T-cell (primary cell): ENCODE data around the gene E2F7. TPM values are rescaled to one million over a fixed set of nuclear protein-coding genes. Genes with fewer than 3 reads are reported as not detected.
"Not testable (repeated sequence)": the region's sequence is repeated elsewhere in the genome, so short reads cannot be mapped to it uniquely, and the experiment has no call there.

Source experiments
- ATAC-seq, 4 experiments: fragments of 200-7000 bp in 3 of 4; fragments of 150-1000 bp in 1 of 4; cut with Tn5 transposase; replicated peaks in 1 of 4; 1 replicate in 3 of 4; 2 replicates in 1 of 4; pipeline ENCODE4 v1.10.0; 2021; ENCODE audit warnings: moderate library complexity in 3 of 4, mild to moderate bottlenecking in 2 of 4, moderate number of reproducible peaks in 1 of 4
- CTCF ChIA-PET, 2 donors: fragments of 300-600 bp; sonication (Branson Sonifier 250); formaldehyde crosslinking; loops; one replicate each; lab custom pipeline; 2022; ENCODE audit warnings: antibody characterized with exemption in 2 of 2; lab: Charles Lee
- POLR2A ChIA-PET, 2 donors: fragments of 300-600 bp; sonication (Branson Sonifier 250); formaldehyde crosslinking; loops; one replicate each; lab custom pipeline; 2022; ENCODE audit warnings: antibody characterized with exemption in 2 of 2; lab: Charles Lee
- DNase-seq, 35 experiments: peaks; one replicate each; pipeline versions ENCODE4 v3.0.0 to v3.0.0-alpha.2; 2013 to 2023
- H3K27ac ChIP-seq: one replicate; pipeline ENCODE4 v1.5.1; 2013; ENCODE audit warnings: low read length
- H3K27me3 ChIP-seq, 2 experiments: replicated peaks in 1 of 2; 1 replicate in 1 of 2; 2 replicates in 1 of 2; pipeline versions ENCODE4 v1.6.1 to v1.7.0; 2013; ENCODE audit warnings: low read length in 1 of 2, mixed read lengths in 1 of 2; ENCODE audit not compliant: control insufficient read depth in 2 of 2, insufficient read depth in 2 of 2; ENCODE audit errors: extremely low read depth in 1 of 2
- H3K36me3 ChIP-seq, 2 donors: 1 replicate in 1 of 2; 2 replicates in 1 of 2; pipeline versions ENCODE4 v1.6.1 to v1.7.0; 2013; ENCODE audit warnings: low read length in 1 of 2; ENCODE audit not compliant: control insufficient read depth in 2 of 2, insufficient read depth in 1 of 2; ENCODE audit errors: extremely low read depth in 1 of 2
- H3K4me1 ChIP-seq, 2 experiments: 1 replicate in 1 of 2; 2 replicates in 1 of 2; pipeline versions ENCODE4 v1.6.1 to v1.7.0; 2013; ENCODE audit warnings: low read length in 2 of 2, mixed read lengths in 1 of 2; ENCODE audit not compliant: insufficient read depth in 2 of 2, control insufficient read depth in 1 of 2; ENCODE audit errors: extremely low read depth in 1 of 2
- H3K4me3 ChIP-seq, 2 donors: 1 replicate in 1 of 2; 2 replicates in 1 of 2; pipeline versions ENCODE4 v1.5.1 to v1.7.0; 2013; ENCODE audit warnings: mild to moderate bottlenecking in 2 of 2, low read length in 1 of 2, moderate library complexity in 1 of 2; ENCODE audit not compliant: control insufficient read depth in 1 of 2; ENCODE audit errors: extremely low read depth in 1 of 2
- H3K9me3 ChIP-seq: 2 replicates; pipeline ENCODE4 v1.7.0; 2013
- H3K27ac Mint-ChIP-seq, 2 donors: one replicate each; pipeline ENCODE4 v1.8.0; 2020 to 2021; ENCODE audit warnings: mild to moderate bottlenecking in 2 of 2, mixed read lengths in 2 of 2
- H3K27me3 Mint-ChIP-seq, 2 donors: one replicate each; pipeline ENCODE4 v1.8.0; 2021 to 2022; ENCODE audit warnings: mixed read lengths in 2 of 2
- H3K36me3 Mint-ChIP-seq: one replicate; pipeline ENCODE4 v1.8.0; 2021; ENCODE audit warnings: mixed read lengths
- H3K4me1 Mint-ChIP-seq, 3 donors: one replicate each; pipeline ENCODE4 v1.8.0; 2020 to 2022; ENCODE audit warnings: mixed read lengths in 3 of 3, mild to moderate bottlenecking in 1 of 3
- H3K4me3 Mint-ChIP-seq, 3 donors: one replicate each; pipeline ENCODE4 v1.8.0; 2020 to 2022; ENCODE audit warnings: mild to moderate bottlenecking in 3 of 3, mixed read lengths in 3 of 3, moderate library complexity in 3 of 3
- H3K9me3 Mint-ChIP-seq, 3 donors: one replicate each; pipeline ENCODE4 v1.8.0; 2020 to 2022; ENCODE audit warnings: mixed read lengths in 3 of 3
- WGBS: methylation state at CpG from one replicate; pipeline ENCODE4 v1.1.5; 2013; ENCODE audit warnings: missing lambda C conversion rate; ENCODE audit not compliant: insufficient coverage; 5-methylcytosine and 5-hydroxymethylcytosine counted together
- total RNA-seq, 35 experiments: library from RNA in 6 of 35; stranded (reverse) in 6 of 35; fragments of 120-200 nt in 1 of 35; gene quantifications; one replicate each; pipeline versions ENCODE4 v1.2.1 to v1.2.4 and lab custom pipeline; 2013 to 2026

Gene E2F7
- total RNA-seq, 5 donors from 2014 or later (not counting 1 experiment from before 2014, with no cell fraction given): 0.13 to 0.66 (median 0.58) TPM

DNA sequence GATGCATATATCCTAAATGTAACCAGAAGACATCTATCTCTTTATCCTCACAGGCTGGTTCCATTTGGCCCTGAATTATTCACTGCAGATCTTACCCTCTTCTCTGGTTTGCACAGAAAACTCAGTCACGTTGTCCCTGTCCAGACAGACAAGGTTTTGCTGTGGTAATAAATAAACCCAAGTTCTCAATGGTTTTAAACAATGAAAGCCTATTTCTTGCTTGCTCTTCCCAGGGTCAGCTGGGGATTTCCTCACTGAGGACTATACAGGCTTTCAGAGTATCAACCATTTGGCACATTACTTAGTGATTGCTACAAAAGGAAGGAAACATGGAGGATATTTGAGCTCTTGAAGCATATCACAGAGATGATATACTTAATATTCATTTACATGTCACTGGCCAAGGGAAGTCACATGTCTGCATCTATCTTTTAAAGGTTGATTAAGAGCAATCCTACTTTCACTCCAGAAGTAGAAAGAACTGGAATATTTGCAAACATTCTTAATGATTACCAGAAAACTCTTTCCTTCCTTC is 24.4 kb upstream of the E2F7 start:
- ATAC-seq (no peak), DNase-seq (no peak)
- Histone ChIP-seq H3K27ac (no peak overlapping the region), H3K36me3 (no peaks in the 10 kb centered on the region), H3K27me3 (no peaks in the 10 kb centered on the region), H3K4me3 (no peak overlapping the region), H3K4me1 (no peaks in the 10 kb centered on the region), H3K9me3 (no peaks in the 10 kb centered on the region)
- H3K4me1 Mint-ChIP-seq: no peaks in the 10 kb centered on the region
- no peak overlapping the region for H3K4me3 Mint-ChIP-seq
- H3K27me3 Mint-ChIP-seq: peaks cover 8 to 10% of the 10 kb centered on the region in 2 donors
- no peaks in the 10 kb centered on the region for H3K36me3 Mint-ChIP-seq
- ChIA-PET POLR2A (no interaction called here), CTCF (no interaction called here)
- no CpG with 5 or more reads among the region's 1 CpG for WGBS
- H3K9me3 Mint-ChIP-seq: no peaks in the 10 kb centered on the region
- no peak overlapping the region for H3K27ac Mint-ChIP-seq

- ChIA-PET POLR2A (no interaction called here), CTCF (no interaction called here)
- Histone ChIP-seq H3K4me1 (no peaks in the 10 kb centered on the region), H3K27ac (no peak overlapping the region), H3K36me3 (no peaks in the 10 kb centered on the region), H3K4me3 (no peak overlapping the region), H3K27me3 (peaks cover 0 to 2% of the 10 kb centered on the region in 2 experiments), H3K9me3 (no peaks in the 10 kb centered on the region)
- Mint-ChIP-seq H3K4me3 (no peak overlapping the region), H3K36me3 (no peaks in the 10 kb centered on the region), H3K27me3 (peaks cover 0 to 6% of the 10 kb centered on the region in 2 donors), H3K9me3 (no peaks in the 10 kb centered on the region), H3K27ac (no peak overlapping the region), H3K4me1 (no peaks in the 10 kb centered on the region)
- DNase-seq: no peak
- no peak for ATAC-seq
- 29% methylated on average over 1 of the region's 4 CpGs for whole genome bisulfite sequencing
Observed at GRCh38 chr12:77087427-77087826, 22.1 kb upstream of the E2F7 start.

- CTCF ChIA-PET: no interaction called here
- H3K27me3 ChIP-seq: peaks cover 0 to 2% of the 10 kb centered on the region in 2 experiments
- ATAC-seq (no peak), DNase-seq (no peak)
- H3K9me3 Mint-ChIP-seq: no peaks in the 10 kb centered on the region
- no peak overlapping the region for H3K4me3 Mint-ChIP-seq
- H3K4me1 ChIP-seq: no peaks in the 10 kb centered on the region
- no peaks in the 10 kb centered on the region for H3K4me1 Mint-ChIP-seq
- H3K27ac ChIP-seq: no peak overlapping the region
- peaks cover 7 to 21% of the 10 kb centered on the region in 2 donors for H3K27me3 Mint-ChIP-seq
- POLR2A ChIA-PET: no interaction called here
- H3K27ac Mint-ChIP-seq: no peak overlapping the region
- no peaks in the 10 kb centered on the region for H3K36me3 Mint-ChIP-seq
- no CpG with 5 or more reads among the region's 1 CpG for WGBS
- no peaks in the 10 kb centered on the region for H3K36me3 ChIP-seq
- no peak overlapping the region for H3K4me3 ChIP-seq
- H3K9me3 ChIP-seq: no peaks in the 10 kb centered on the region
Observed at GRCh38 chr12:77082021-77082420, 16.7 kb upstream of the E2F7 start.

GRCh38 chr12:77079631-77080030 is 14.3 kb upstream of the E2F7 start:
- ATAC-seq (no peak), DNase-seq (no peak)
- ChIA-PET POLR2A (no interaction called here), CTCF (interaction anchor here in 1 of 2 donors (1.4 kb wide), 1 partner anchor 29 kb away, joined by 6 read pairs; no protein-coding TSS in a partner anchor)
- Mint-ChIP-seq H3K27ac (no peak overlapping the region), H3K27me3 (peaks cover 15 to 16% of the 10 kb centered on the region in 2 donors), H3K36me3 (no peaks in the 10 kb centered on the region), H3K4me3 (no peak overlapping the region), H3K4me1 (no peaks in the 10 kb centered on the region), H3K9me3 (no peaks in the 10 kb centered on the region)
- Histone ChIP-seq H3K36me3 (no peaks in the 10 kb centered on the region), H3K27me3 (peaks cover 0 to 2% of the 10 kb centered on the region in 2 experiments), H3K27ac (no peak overlapping the region), H3K4me3 (no peak overlapping the region), H3K4me1 (no peaks in the 10 kb centered on the region), H3K9me3 (no peaks in the 10 kb centered on the region)
- 62% methylated on average over 2 of the region's 3 CpGs for WGBS

DNA sequence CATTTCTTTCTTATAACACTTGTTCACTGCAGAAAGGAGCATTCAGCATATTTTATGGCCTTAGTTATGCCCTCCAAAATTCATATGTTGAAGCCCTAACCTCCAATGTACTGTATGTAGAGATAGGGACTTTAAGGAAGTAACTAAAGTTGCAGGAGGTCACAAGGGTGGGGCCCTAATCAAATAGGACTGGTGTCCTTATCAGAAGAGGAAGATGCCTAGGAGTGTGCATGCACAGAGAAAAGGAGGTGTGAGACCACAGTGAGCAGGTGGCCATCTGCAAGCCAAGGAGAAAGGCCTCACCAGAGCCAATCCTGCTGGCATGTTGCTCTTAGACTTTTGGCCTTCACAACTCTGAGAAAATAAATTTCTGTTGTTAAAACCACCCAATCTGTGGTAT is 12.9 kb upstream of the E2F7 start:
- no peaks in the 10 kb centered on the region for H3K4me1 ChIP-seq
- peaks cover 0 to 1% of the 10 kb centered on the region in 2 experiments for H3K27me3 ChIP-seq
- H3K36me3 ChIP-seq: no peaks in the 10 kb centered on the region
- no peak for ATAC-seq
- H3K4me3 Mint-ChIP-seq: no peak overlapping the region
- peaks cover 15 to 16% of the 10 kb centered on the region in 2 donors for H3K27me3 Mint-ChIP-seq
- no peak overlapping the region for H3K4me3 ChIP-seq
- H3K4me1 Mint-ChIP-seq: no peaks in the 10 kb centered on the region
- H3K27ac Mint-ChIP-seq: no peak overlapping the region
- POLR2A ChIA-PET: no interaction called here
- no peak for DNase-seq
- CTCF ChIA-PET: no interaction called here
- no peak overlapping the region for H3K27ac ChIP-seq
- H3K9me3 ChIP-seq: no peaks in the 10 kb centered on the region
- no peaks in the 10 kb centered on the region for H3K9me3 Mint-ChIP-seq
- H3K36me3 Mint-ChIP-seq: no peaks in the 10 kb centered on the region

GRCh38 chr12:77076886-77077285 is 11.5 kb upstream of the E2F7 start:
- H3K27me3 Mint-ChIP-seq: peaks cover 15 to 16% of the 10 kb centered on the region in 2 donors
- H3K27me3 ChIP-seq: no peaks in the 10 kb centered on the region
- no peak overlapping the region for H3K4me3 Mint-ChIP-seq
- no peaks in the 10 kb centered on the region for H3K36me3 Mint-ChIP-seq
- H3K27ac Mint-ChIP-seq: no peak overlapping the region
- ATAC-seq (no peak), DNase-seq (no peak)
- no peaks in the 10 kb centered on the region for H3K9me3 ChIP-seq
- H3K27ac ChIP-seq: no peak overlapping the region
- no CpG with 5 or more reads among the region's 1 CpG for WGBS
- H3K36me3 ChIP-seq: no peaks in the 10 kb centered on the region
- CTCF ChIA-PET: no interaction called here
- POLR2A ChIA-PET: no interaction called here
- no peaks in the 10 kb centered on the region for H3K4me1 Mint-ChIP-seq
- no peaks in the 10 kb centered on the region for H3K9me3 Mint-ChIP-seq
- H3K4me1 ChIP-seq: no peaks in the 10 kb centered on the region
- no peak overlapping the region for H3K4me3 ChIP-seq

GRCh38 chr12:77073894-77074293 is 8.5 kb upstream of the E2F7 start:
- H3K4me3 ChIP-seq, H3K4me1 Mint-ChIP-seq, CTCF ChIA-PET, H3K27ac Mint-ChIP-seq, H3K27ac ChIP-seq, H3K27me3 ChIP-seq, H3K9me3 Mint-ChIP-seq, H3K4me1 ChIP-seq, H3K36me3 Mint-ChIP-seq, DNase-seq, ATAC-seq, POLR2A ChIA-PET, H3K4me3 Mint-ChIP-seq, H3K36me3 ChIP-seq, H3K9me3 ChIP-seq: not testable (repeated sequence)
- H3K27me3 Mint-ChIP-seq: peaks cover 1 to 18% of the 10 kb centered on the region in 2 donors
- WGBS: 17% methylated on average over 1 of the region's 5 CpGs
